Measurements from ENCODE around the gene SLCO3A1. TPM values are rescaled to one million over a fixed set of nuclear protein-coding genes. Genes with fewer than 3 reads are reported as not detected.

Gene SLCO3A1
- total and polyA plus RNA-seq, 10 donors = 7.5 to 79.5 (median 40.7) TPM

- H3K4me3 ChIP-seq = no peak overlapping the region
- intact Hi-C loops (cut with DNase I; ENCODE audit: low total_unique reads) = loop anchor here (5.0 kb wide), 2 partner anchors 230 to 780 kb away; partner anchors contain the start of gene SLCO3A1
- H3K4me1 ChIP-seq = peaks cover 4 to 31% (median 21%) of the 10 kb centered on the region in 6 donors
- no peaks in the 10 kb centered on the region for H3K9me3 ChIP-seq
- H3K36me3 ChIP-seq = no peaks in the 10 kb centered on the region
- TF ChIP-seq POLR2A (IDR thresholded peaks at IDR 0.05) = no peak
- TF ChIP-seq CTCF (IDR thresholded peaks at IDR 0.05 in 8 of 11, conservative IDR thresholded peaks at IDR 0.05 in 3 of 11) = peak; percentile 29 to 78 (median 72)
- peak in 1 of 3 donors; percentile 37 for TF ChIP-seq POLR2AphosphoS5 (IDR thresholded peaks at IDR 0.05)
- DNase-seq = no peak
- peaks cover 0 to 7% (median 0%) of the 10 kb centered on the region in 7 donors for H3K27me3 ChIP-seq (replicated peaks in 1 of 7)
- H3K27ac ChIP-seq = no peak overlapping the region
- WGBS, 5 donors = 14 to 23% (median 19%) methylated on average over 10 of the region's 10 CpGs
Measured at GRCh38 chr15:92082006-92082843, 228.7 kb downstream of the SLCO3A1 start.

- DNase-seq = no peak
- Histone ChIP-seq H3K36me3 (no peaks in the 10 kb centered on the region), H3K4me3 (no peak overlapping the region), H3K27me3 (replicated peaks in 1 of 7) (peaks cover 0 to 7% (median 0%) of the 10 kb centered on the region in 7 donors), H3K9me3 (no peaks in the 10 kb centered on the region), H3K4me1 (peaks cover 0 to 22% (median 13%) of the 10 kb centered on the region in 6 donors), H3K27ac (no peak overlapping the region)
- TF ChIP-seq CTCF (IDR thresholded peaks at IDR 0.05 in 8 of 11, conservative IDR thresholded peaks at IDR 0.05 in 3 of 11) (no peak), POLR2A (IDR thresholded peaks at IDR 0.05) (no peak), POLR2AphosphoS5 (IDR thresholded peaks at IDR 0.05) (no peak)
- intact Hi-C loops (cut with DNase I; ENCODE audit: low total_unique reads) = loop anchor here (5.0 kb wide), 2 partner anchors 231 to 781 kb away; partner anchors contain the start of gene SLCO3A1
- WGBS, 5 donors = 73 to 89% (median 81%) methylated on average over 4 of the region's 4 CpGs
Measured at GRCh38 chr15:92083190-92083589, 229.7 kb downstream of the SLCO3A1 start.

- no peak overlapping the region for H3K27ac ChIP-seq
- H3K27me3 ChIP-seq (replicated peaks in 1 of 7) = peaks cover 0 to 7% (median 0%) of the 10 kb centered on the region in 7 donors
- no peak for DNase-seq
- no peak overlapping the region for H3K4me3 ChIP-seq
- H3K9me3 ChIP-seq = no peaks in the 10 kb centered on the region
- TF ChIP-seq POLR2AphosphoS5 (IDR thresholded peaks at IDR 0.05) = no peak
- no peak for TF ChIP-seq CTCF (IDR thresholded peaks at IDR 0.05 in 8 of 11, conservative IDR thresholded peaks at IDR 0.05 in 3 of 11)
- peaks cover 2 to 27% (median 9%) of the 10 kb centered on the region in 6 donors for H3K4me1 ChIP-seq
- WGBS, 5 donors = 94 to 100% (median 100%) methylated on average over 2 of the region's 2 CpGs
- H3K36me3 ChIP-seq = no peaks in the 10 kb centered on the region
- intact Hi-C loops (cut with DNase I; ENCODE audit: low total_unique reads) = no loop called here
Measured at GRCh38 chr15:92087211-92087610, 233.7 kb downstream of the SLCO3A1 start.

DNA sequence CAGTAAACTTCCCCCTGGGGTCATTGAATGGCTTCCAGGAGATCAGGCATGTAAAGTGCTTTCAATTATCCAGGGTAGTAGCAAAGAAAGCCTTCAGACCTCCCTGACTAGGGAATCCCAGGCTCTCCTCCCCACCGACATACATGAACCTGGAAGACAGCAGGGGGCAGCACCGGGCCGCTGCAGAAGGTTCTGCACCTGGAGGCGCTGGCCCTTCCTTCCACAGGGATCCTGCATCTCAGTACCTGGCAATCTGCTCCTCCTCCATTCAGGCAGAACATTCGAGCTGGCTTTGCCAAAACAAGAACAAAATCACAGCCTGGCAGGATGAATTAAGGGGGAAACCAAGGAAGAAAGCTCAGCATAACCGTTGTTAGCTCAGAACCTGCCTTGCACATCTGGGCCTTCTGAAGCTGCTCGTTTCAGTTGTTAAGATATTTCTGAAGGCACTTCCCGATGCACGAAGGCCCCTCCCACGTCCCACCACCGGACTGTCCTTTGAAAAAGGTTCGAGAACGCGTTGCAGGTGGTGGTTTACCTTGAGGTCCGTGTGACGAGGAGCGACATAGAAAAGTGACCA, 237.7 kb downstream of the SLCO3A1 start:
- 70 to 86% (median 82%) methylated on average over 17 of the region's 17 CpGs for WGBS, 5 donors
- H3K27me3 ChIP-seq (replicated peaks in 1 of 7) = no peaks in the 10 kb centered on the region
- intact Hi-C loops (cut with DNase I; ENCODE audit: low total_unique reads) = no loop called here
- H3K4me3 ChIP-seq = no peak overlapping the region
- TF ChIP-seq POLR2AphosphoS5 (IDR thresholded peaks at IDR 0.05) (no peak), POLR2A (IDR thresholded peaks at IDR 0.05) (no peak), CTCF (IDR thresholded peaks at IDR 0.05 in 8 of 11, conservative IDR thresholded peaks at IDR 0.05 in 3 of 11) (peak in 6 of 11 experiments; percentile 11 to 46 (median 35))
- H3K27ac ChIP-seq = no peak overlapping the region
- DNase-seq = no peak
- H3K4me1 ChIP-seq = peaks cover 0 to 58% (median 18%) of the 10 kb centered on the region in 6 donors
- no peaks in the 10 kb centered on the region for H3K9me3 ChIP-seq
- H3K36me3 ChIP-seq = peaks cover 0 to 6% (median 0%) of the 10 kb centered on the region in 6 donors
